ENCODE results near the gene CPNE1.
"Not testable (repeated sequence)": the region's sequence is repeated elsewhere in the genome, so short reads cannot be mapped to it uniquely, and the experiment has no call there.

Gene CPNE1

DNA sequence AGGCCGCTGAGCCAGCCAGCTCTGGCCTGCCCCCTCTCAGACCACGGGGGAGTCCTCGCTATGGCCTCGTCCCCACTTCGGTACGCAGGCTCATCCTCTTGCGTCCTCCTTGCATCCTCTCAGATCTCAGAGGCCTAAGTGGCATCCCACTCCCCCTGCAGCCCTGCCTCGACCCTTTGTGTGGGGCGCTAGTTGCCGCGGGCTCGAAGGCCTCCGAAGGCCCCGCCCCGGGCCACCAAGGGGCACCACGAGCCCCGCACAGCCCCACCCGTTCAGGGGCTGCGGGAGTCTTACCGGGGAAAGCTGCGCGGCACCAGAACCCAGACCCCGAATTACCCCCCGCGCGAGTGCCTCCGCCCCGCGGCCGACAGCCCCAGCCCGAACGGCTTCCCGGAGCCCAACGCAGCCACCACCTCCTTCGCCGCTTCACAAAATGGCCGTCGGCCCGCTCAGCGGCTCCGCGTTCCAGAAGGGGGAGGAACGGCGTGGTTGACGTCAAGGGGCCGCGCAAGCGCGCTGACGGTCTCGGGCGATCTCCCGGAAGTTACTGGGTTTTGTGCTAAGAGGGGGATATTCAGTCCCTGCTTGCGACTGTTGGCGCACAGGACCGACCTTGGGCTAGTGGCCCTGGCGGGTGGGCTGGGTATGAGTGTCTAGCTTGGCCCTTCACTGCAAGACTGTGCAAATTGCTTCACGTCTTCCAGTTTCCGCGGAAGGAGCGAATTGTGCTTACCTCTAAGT, at the start of gene CPNE1, which contains the start of gene RBM12:
Gene CPNE1, minus strand, starts transcription at position 435 of the 741 bp plus-strand sequence. CDS start 31,977 bp downstream, outside the sequence.
Gene RBM12, minus strand, starts transcription at position 435 of the 741 bp plus-strand sequence. CDS start 9,578 bp downstream, outside the sequence.
- peak within 1 kb of the TSS; percentile 99 for H3K4me3 ChIP-seq (ENCODE audit: low read depth, low read length)

DNA sequence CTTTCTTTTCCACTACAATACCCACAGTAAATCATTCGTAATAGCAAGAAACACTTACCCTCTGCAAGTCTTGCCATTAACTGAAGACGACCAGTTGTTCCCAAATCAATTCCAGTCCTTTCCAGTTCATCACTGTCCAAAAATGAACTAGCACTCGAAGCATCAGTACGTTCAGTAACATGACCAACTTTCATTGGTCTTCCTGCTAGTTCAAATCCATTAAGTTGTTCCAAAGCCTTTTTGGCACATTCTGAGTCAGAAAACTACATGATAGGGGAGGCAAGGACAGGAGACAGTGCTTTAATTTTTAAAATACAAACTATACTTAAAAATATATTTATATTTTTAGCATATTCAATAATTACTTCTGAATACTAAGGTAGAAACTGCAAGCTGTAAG, 49.4 kb upstream of the CPNE1 start:
- no peak overlapping the region for H3K4me3 ChIP-seq (ENCODE audit: low read depth, low read length)

DNA sequence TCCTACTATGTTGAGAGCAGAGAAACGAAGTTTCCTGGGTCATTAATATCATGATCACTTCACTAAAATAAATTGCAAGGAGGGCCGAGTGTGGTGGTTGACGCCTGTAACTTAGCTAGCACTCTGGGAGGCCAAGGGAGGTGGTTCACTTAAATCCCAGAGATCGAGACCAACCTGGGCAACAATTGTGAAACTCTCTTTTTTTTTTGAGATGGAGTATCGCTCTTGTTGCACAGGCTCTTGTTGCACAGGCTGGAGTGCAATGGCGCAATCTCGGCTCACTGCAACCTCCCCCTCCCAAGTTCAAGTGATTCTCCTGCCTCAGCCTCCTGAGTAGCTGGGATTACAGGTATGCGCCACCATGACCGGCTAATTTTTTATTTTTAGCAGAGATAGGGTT, 48.4 kb upstream of the CPNE1 start:
- not testable (repeated sequence) for H3K4me3 ChIP-seq (ENCODE audit: low read depth, low read length)

DNA sequence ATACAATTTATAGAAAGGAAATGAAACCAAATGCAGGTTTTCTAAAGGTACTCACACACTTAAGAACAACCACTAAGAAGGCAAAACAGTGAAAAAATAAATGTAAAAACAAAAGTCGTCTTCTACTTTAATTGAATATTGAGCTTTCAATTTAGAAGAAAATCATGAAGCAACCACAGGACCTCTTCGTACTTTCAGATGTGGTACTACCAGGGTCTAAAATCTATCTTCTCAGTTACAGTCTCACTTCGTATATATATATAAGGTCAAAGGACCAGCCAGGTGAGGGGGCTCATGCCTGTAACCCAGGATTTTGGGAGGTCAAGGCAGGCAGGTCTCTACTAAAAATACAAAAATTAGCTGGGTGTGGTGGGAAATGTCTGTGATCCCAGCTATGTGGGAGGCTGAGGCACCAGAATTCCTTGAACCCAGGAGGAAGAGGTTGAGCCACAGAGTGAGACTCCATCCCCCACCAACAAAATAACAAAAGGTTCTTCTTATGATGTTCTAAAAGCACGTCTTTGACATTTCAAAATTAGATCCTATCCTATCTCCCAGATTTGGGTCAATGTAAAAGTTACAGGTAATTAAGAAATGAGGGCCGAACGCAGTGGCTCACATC, 47.0 kb upstream of the CPNE1 start:
- no peak overlapping the region for H3K4me3 ChIP-seq (ENCODE audit: low read depth, low read length)

DNA sequence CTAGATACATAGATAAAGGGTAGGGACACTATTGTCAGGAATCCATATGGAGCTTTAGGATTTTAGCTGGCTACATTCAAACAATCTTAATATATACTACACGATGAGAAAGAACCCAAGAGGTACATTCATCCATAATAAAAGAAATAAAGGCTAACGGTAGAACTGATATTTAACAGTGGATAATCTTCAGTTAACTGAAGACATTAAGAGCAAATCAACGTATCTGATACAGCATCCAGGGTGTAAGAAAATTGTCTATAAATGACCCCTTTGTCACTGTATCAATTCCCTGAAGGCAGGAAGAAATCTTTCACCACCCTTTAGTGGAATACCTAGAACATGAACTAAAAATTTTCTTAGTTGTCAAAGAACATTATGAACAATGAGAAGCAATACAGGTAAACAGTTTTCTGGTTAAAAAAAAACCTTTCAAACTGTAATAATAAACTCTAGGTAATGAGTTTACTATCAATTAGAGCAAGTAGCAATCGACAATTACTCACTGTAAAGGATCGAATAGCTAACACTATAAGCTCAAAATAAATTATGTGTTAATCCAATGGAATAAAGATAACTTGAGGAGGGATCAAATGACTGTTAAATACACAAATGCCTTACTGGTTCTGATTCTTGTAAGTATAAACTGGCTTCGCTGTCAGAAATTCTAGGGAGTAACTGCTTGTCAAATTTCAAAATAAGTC, 46.3 kb upstream of the CPNE1 start:
- H3K4me3 ChIP-seq (ENCODE audit: low read depth, low read length) = no peak overlapping the region

DNA sequence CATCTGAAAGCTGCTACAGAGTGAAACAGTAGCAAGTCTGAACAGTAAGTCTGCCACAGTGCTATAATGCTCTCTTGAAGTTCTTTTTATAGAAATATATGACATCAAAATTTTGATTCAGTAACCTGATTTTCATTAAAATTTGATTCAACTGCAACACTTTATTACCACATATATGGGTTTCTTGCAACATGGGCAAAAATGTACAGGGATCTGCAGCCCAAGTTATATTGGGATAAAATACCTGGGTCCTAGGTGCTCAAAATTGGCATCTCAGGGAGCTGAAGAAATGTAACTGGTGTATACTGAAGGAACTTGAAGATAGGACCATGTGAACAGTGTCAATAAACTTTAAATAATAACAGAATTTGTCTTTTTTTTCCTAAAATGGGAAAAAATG, 45.3 kb upstream of the CPNE1 start:
- H3K4me3 ChIP-seq (ENCODE audit: low read depth, low read length) = no peak overlapping the region

DNA sequence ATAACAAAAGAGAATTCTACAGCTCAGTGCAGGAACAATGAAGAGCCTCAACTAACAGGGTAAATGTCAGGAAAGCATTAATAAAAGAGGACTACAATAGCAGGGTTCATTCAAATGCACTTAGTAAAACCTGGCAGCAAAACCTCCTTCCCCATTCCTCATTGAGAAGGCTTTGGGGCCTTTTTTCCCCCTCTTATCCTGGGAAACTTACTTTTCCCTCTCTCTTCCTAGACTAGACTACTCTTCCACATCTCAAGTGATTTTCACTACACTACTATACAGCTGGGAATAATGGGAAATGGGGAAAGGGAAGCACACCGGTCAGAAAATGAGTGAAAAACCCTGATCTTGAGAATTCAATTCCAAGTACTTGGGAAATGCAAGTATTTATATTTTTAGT, 44.6 kb upstream of the CPNE1 start:
- H3K4me3 ChIP-seq (ENCODE audit: low read depth, low read length) = no peak overlapping the region

DNA sequence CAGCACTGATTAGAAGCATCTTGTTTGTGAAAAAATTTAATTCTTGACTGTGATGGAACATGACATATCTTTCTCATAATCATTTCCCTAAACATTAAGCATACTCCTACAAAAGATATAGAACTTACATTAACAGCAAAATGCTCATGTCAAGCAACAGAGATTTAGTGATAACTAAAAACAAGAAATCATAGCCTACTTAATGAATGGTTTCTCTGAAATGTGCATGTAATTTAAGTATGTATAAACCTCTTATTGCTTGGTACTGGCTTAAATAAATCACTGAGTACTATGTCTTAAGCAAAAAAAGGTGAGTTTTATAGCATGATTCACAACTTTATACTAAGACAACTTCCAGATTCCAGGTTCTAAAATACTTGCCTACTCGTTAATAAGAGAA, 43.8 kb upstream of the CPNE1 start:
- H3K4me3 ChIP-seq (ENCODE audit: low read depth, low read length) = no peak overlapping the region

DNA sequence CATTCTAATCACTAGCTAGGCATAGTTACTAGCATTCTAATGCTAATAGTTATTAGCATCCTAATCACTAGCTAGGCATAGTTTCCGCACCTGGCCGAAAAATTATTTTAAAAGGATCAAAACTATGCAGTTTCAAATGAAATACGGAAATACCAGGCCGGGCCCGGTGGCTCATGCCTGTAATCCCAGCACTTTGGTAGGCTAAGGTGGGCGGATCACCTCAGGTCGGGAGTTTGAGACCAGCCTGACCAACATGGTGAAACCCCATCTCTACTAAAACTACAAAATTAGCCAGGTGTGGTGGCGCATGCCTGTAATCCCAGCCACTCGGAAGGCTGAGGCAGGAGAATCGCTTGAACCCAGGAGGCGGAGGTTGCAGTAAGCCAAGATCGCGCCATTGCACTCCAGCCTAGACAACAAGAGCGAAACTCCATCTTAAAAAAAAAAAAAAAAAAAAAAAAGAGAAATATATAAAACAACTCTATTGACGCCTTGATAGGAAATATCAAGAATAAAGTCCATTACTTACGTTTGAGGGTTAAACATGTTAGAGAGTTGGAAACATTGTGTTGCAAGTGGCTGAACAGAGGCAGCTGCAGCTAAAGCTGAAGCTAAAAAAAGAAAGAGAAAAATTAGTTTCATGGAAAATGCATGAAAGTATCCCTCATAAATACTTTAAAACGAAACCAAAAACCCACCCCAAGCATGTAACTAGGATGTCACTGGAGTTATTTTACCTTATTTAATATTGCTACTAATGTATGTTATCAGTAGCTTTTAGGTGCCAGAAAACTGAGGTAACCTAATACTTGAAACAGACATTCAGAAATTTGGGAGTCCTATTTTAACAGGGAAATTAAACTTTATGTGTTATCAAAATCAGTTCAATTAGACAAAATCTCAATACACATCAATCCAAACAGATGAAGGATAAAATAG, 42.2 kb upstream of the CPNE1 start:
- not testable (repeated sequence) for H3K4me3 ChIP-seq (ENCODE audit: low read depth, low read length)

DNA sequence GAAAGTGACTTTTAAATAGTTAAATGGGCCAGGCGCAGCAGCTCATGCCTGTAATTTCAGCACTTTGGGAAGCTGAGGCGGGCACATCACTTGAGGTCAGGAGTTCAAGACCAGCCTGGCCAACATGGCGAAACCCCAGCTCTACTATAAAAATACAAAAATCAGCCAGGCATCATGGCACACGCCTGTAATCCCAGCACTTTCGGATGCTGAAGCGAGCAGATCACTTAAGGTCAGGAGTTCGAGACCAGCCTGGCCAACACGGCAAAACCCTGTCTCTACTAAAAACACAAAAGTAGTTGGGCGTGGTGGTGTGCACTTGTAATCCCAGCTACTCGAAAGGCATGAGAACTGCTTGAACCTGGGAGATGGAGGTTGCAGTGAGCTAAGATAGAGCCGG, 41.2 kb upstream of the CPNE1 start:
- H3K4me3 ChIP-seq (ENCODE audit: low read depth, low read length) = not testable (repeated sequence)

DNA sequence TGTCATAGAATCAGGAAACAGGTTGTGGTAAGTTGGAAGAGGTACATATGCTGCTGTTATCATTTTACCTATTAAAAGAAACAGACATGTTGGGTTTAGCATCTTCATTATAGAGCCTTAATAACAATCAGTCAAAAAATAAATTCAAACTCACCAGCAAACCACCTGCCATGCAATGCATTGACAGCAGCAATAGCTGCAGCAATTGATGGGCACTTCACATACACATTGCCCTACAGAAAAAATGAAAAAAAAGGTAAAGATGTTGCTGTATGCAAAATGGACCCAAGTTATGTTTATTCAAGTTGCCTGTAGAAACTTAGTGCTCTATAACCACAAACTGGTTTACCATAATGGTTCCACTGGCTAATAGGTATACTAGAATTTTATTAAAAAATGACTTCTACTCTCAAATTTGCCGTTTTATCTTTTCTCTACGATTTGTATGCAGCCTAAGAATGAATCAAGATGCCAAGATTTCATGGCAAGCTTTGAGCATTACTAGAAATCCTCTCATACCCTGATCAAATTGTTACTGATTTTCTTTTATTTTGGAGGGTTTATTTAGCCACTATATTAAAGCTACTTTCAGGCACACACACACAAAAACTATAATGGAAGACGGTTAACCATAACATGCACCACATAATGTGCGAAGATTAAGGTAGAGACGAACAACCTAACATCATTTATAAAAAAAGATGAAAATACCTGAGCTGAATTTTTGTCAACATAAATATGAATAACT, 40.0 kb upstream of the CPNE1 start:
- H3K4me3 ChIP-seq (ENCODE audit: low read depth, low read length) = no peak overlapping the region

DNA sequence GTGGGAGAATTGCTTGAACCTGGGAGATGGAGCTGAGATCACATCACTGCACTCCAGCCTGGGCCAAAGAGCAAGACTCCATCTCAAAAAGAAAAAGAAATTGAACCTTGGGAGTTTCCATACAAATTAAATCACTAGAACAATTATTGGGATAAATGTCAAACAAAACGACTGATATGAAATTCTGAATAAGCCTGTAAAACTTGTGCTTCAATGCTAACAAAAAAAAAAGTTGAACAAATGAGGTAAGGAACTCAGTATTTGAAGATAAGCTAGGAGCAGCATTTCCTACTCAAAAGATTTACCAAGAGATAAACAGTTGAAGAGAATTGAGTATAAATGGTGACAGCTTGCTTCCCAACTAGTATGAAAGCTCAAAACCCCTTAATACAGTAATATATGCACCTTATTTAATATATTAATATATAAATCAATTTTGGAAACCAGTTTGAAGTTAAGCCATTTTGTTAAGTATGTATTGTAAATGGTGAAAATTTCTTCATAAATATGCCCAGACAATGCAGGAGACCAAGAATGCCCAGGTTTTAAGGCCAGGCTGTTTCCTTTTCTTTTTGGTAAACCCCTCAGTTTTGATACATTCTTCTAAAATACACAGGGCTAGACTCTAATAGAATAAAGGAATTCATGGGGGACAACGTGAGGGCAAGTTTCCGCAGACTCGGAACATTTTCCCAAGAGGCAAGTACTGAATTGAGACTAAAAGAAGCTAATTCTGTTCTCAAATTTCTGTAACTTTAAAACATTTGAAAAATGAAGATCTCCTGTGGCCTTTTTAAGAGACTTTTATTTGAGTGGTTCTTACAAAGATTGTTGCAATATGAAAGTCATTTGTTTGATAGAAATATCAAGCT, 38.4 kb upstream of the CPNE1 start:
- H3K4me3 ChIP-seq (ENCODE audit: low read depth, low read length) = no peak overlapping the region

DNA sequence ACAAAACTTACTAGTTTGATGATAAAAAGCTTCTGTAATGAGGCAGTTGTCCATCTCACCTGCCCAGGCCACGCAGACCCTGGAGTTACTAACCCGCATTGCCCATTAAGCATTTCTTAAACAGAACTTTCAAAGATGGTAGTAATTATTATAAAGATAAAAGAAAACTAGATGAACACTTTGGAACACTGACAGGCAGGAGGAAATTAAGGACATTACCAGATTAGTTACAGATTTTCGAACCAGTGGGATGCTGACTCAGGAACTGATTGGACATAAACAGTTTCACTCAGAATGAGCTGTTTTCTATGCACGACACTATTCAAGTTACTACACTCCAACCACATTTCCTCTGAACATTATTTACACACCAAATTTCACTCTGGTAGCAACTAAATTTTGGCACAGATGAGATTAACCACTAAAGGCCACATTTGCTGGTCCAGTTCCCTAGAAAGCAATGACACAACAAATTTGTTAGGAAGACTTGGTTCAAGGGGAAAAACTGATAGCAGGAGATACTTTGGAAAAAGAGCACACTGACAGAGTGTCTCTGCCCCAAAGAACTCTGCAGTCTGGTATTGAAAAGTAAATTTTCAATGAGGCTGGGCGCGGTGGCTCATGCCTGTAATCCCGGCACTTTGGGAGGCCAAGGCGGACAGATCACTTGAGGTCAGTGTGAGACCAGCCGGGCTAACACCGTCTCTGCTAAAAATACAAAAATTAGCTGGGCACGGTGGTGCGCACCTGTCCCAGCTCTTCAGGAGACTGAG, 37.5 kb upstream of the CPNE1 start:
- H3K4me3 ChIP-seq (ENCODE audit: low read depth, low read length) = no peak overlapping the region

DNA sequence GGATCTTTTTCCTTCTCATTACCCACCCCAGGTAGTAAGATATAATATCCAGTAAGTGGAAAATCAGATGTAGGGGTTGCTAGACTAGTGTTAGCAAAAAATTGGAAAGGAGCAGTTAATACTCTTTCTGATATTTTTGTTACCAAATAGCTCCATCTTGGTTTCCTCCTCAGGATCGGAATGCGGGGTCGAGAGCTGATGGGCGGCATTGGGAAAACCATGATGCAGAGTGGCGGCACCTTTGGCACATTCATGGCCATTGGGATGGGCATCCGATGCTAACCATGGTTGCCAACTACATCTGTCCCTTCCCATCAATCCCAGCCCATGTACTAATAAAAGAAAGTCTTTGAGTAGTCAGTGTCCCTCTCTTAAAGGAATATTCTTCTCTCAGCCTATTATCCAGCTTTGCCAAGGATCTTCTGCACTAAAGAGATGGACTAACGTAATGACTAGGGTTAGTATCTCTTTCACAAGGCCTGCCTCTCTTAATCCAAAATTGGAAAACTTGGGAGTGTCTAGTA, 36.0 kb upstream of the CPNE1 start:
- no peak overlapping the region for H3K4me3 ChIP-seq (ENCODE audit: low read depth, low read length)

DNA sequence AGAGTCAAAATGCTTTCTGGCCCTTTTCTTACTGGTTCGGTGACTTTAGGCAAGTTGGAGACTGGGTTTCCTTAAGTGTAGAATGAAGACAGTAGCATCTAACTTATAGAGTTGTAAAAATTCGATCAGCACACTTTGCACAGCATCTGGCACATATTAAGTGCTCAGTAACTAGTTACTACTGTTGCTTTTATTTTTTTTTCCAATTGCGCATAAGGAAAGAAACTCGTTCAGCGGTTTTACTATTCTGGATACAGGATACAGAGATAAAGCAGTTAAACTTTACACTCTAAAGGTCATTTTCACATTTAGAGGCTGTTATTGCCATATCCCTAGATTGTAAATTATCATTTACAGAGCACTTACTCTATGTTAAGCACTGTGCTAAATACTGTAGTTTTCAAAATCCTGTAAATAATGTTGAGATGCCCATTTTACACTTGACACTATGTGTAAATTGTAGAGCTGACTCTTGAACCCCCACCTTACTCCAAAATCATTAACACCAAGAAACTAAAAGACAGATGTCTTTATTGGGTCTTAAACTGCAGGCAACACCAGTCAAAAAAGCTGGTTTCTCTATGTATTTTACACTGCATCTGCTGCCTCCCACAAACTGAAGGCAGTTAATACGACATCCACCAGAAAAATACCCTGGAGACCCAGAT, 35.4 kb upstream of the CPNE1 start:
- peak overlapping the region; percentile 99 for H3K4me3 ChIP-seq (ENCODE audit: low read depth, low read length)

DNA sequence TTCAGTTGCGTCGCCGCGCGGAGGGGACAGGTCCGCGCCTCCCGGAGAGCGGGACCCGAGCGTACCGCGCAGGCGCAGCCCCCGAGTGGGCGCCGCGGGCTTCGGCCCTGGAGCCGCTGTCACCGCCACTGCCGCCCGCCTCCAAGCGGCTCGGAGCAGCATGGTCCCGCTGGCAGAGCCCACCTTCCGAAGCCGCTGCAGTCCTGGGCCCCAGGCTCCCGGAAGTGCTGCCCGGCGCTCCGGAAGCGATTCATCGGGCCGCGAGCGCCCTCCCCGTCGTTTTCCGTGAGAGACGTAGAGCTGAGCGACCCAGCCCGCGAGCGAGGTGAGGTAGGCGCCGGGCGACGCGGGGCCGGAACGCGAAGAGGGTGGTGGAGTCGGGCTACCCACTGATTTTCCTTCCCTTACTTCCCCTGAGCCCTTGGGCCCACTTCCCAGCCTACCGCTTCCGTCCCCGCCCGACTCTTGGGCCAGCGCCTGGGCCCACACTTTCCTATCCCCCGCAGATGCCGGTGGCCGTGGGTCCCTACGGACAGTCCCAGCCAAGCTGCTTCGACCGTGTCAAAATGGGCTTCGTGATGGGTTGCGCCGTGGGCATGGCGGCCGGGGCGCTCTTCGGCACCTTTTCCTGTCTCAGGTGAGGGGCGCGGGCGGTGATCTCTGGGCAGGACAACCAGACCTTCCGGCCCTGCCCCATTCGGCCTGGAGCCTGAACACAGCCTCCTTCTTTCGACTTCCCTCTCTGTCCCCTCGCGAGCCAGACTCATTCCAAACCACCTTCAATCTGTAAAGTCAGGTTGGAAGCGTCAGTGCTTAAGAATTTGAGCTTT, 34.6 kb upstream of the CPNE1 start, which contains the start of the genes NFS1 and ROMO1:
Gene NFS1, minus strand, starts transcription at position 226 of the 830 bp plus-strand sequence. Its CDS starts 64 bp downstream, at position 162.
Gene ROMO1, plus strand, starts transcription at position 279 of the 830 bp plus-strand sequence. Its CDS starts 228 bp downstream, at position 507.
- peak within 1 kb of the TSS; percentile 99 for H3K4me3 ChIP-seq (ENCODE audit: low read depth, low read length)

Data from iPS-11a (cell line).